HepG2 (cell line): ENCODE measurements around the gene KMT2B. TPM values are rescaled to one million over a fixed set of nuclear protein-coding genes. Genes with fewer than 3 reads are reported as not detected.
A peak's percentile ranks its signal among the peaks of the same experiment; 100 is the strongest.

Experiments used
- FOSL2 ChIP-seq: sonication (generic); formaldehyde crosslinking; IDR thresholded peaks from 2 replicates; pipeline ENCODE4 v1.4.0; 2020; ENCODE audit warnings: missing genetic modification reagents
- MBNL3 ChIP-seq: fragments of 250-450 bp; sonication (Bioruptor Pico); conservative IDR thresholded peaks from 2 replicates; pipeline ENCODE4 v1.8.0; 2022; ENCODE audit warnings: mild to moderate bottlenecking, inconsistent platforms
- NR2F2 ChIP-seq: IDR thresholded peaks from 2 replicates; pipeline ENCODE4 v1.6.1; 2012; ENCODE audit warnings: low read depth, inconsistent platforms, borderline replicate concordance
- RFX3 ChIP-seq: IDR thresholded peaks from 2 replicates; pipeline ENCODE4 v1.6.1; 2016; ENCODE audit warnings: missing biosample characterization, missing genetic modification reagents
- XRCC5 ChIP-seq: fragments of 200-400 bp; formaldehyde crosslinking; optimal IDR thresholded peaks from 2 replicates; pipeline ENCODE3; 2017; ENCODE audit warnings: mild to moderate bottlenecking, low read length
- ZFP36L2 ChIP-seq: sonication (generic); formaldehyde crosslinking; IDR thresholded peaks from 2 replicates; pipeline ENCODE4 v1.4.0; 2020; ENCODE audit warnings: missing genetic modification reagents
- ZFP37 ChIP-seq: sonication (generic); formaldehyde crosslinking; IDR thresholded peaks from 2 replicates; pipeline ENCODE4 v1.4.0; 2020; ENCODE audit warnings: missing genetic modification reagents, borderline replicate concordance
- ZKSCAN5 ChIP-seq: sonication (generic); formaldehyde crosslinking; IDR thresholded peaks from 2 replicates; pipeline ENCODE4 v1.5.1; 2020; ENCODE audit warnings: mild to moderate bottlenecking, missing genetic modification reagents
- ZNF3 ChIP-seq: IDR thresholded peaks from 2 replicates; pipeline ENCODE4 v1.7.0; 2017; ENCODE audit warnings: inconsistent platforms
- ZNF674 ChIP-seq: sonication (generic); formaldehyde crosslinking; IDR thresholded peaks from 2 replicates; pipeline ENCODE4 v1.5.0; 2020; ENCODE audit warnings: low read depth, mild to moderate bottlenecking, missing genetic modification reagents
- ZNF709 ChIP-seq: sonication (generic); formaldehyde crosslinking; IDR thresholded peaks from 2 replicates; pipeline ENCODE4 v1.5.0; 2020; ENCODE audit warnings: mild to moderate bottlenecking, missing genetic modification reagents
- ZNF878 ChIP-seq: sonication (generic); formaldehyde crosslinking; IDR thresholded peaks from 2 replicates; pipeline ENCODE4 v1.8.1; 2023; ENCODE audit warnings: mild to moderate bottlenecking, missing genetic modification reagents, moderate library complexity
- ZSCAN31 ChIP-seq: sonication (generic); formaldehyde crosslinking; IDR thresholded peaks from 2 replicates; pipeline ENCODE4 v1.5.0; 2020; ENCODE audit warnings: low read depth, mild to moderate bottlenecking, missing genetic modification reagents
- polyA plus RNA-seq, 8 experiments: library from polyadenylated mRNA; depleted of rRNA in 3 of 8; stranded (reverse) in 7 of 8; unstranded in 1 of 8; fragments of >200 nt; fragmentation: Illumina TruSeq in 4 of 8; extraction: Trizol in 4 of 8; gene quantifications; 2 replicates each; pipeline versions ENCODE4 v1.2.1 to v1.2.3, GENCODE V29; 2011 to 2016; ENCODE audit warnings: low read depth in 4 of 8, missing spikeins in 1 of 8, mixed read lengths in 1 of 8; ENCODE audit not compliant: insufficient read depth in 1 of 8
- total RNA-seq, 5 experiments: library from RNA; depleted of rRNA; stranded (reverse); fragments of >200 nt; fragmentation: Illumina TruSeq; extraction: Trizol; gene quantifications; 2 replicates each; pipeline ENCODE4 v1.2.3, GENCODE V29; 2016; ENCODE audit warnings: low read depth in 1 of 5
- TF ChIP-seq, protein P1 (sequence below): sonication (generic); formaldehyde crosslinking; IDR thresholded peaks from 2 replicates; pipeline ENCODE4 v1.5.0; 2020; ENCODE audit warnings: mild to moderate bottlenecking, missing genetic modification reagents, borderline replicate concordance
- TF ChIP-seq, protein P2 (sequence below): sonication (generic); formaldehyde crosslinking; IDR thresholded peaks from 2 replicates; pipeline ENCODE4 v1.5.1; 2020; ENCODE audit warnings: missing genetic modification reagents, mild to moderate bottlenecking, borderline replicate concordance
- TF ChIP-seq, protein P3 (sequence below): sonication (generic); formaldehyde crosslinking; IDR thresholded peaks from 2 replicates; pipeline ENCODE4 v1.4.0; 2020; ENCODE audit warnings: missing genetic modification reagents
- TF ChIP-seq, protein P4 (sequence below): sonication (generic); formaldehyde crosslinking; IDR thresholded peaks from 2 replicates; pipeline ENCODE4 v1.4.0; 2020; ENCODE audit warnings: missing genetic modification reagents
- TF ChIP-seq, protein P5 (sequence below): sonication (generic); formaldehyde crosslinking; IDR thresholded peaks from 2 replicates; pipeline ENCODE4 v1.8.0; 2022; ENCODE audit warnings: mild to moderate bottlenecking, missing genetic modification reagents

Gene KMT2B
- total and polyA plus RNA-seq, 2 of the 13 experiments (the other 11 are each of a cell fraction or from before 2014, with no cell fraction given), result 6.2 to 16.9 TPM

DNA sequence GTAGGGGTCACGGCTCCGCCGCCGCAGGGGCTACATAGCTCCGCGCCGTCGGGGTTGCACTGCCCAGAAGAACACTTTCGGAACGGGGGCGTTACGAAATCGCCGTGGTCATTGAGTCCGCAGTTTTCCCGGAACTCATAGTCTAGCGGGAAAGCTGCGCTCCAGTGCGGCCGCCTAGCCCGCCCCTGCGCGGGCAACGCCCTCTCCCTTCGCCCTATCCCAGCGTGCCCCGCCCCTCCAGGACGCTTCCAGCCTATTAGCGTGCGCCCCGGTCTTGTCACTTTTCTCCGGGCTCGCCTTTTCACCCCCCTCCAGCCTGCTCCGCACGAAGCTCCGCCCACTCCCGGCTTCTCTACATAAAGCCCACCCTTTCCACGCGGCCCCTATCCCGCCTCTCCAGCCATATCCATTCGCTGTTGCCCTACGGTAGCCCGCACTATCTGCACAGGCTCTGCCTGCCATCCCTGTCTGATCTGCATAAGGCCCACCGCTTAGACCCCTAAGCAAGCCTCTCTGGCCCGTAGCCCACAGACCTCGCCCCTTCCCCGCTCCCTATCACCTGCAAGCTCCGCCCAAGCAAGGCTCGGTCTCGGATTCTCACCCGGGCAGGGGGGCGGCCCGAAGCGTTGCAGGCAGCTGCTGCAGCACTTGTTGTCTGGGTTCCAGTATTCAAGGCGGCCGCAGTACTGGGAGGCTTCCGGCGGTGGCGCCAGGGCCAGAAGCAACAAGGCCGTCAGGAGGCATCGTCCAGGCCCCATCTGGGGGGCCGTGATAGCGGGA lies 22.8 kb downstream of the KMT2B start (continued):
- TF ChIP-seq, protein P1, sequence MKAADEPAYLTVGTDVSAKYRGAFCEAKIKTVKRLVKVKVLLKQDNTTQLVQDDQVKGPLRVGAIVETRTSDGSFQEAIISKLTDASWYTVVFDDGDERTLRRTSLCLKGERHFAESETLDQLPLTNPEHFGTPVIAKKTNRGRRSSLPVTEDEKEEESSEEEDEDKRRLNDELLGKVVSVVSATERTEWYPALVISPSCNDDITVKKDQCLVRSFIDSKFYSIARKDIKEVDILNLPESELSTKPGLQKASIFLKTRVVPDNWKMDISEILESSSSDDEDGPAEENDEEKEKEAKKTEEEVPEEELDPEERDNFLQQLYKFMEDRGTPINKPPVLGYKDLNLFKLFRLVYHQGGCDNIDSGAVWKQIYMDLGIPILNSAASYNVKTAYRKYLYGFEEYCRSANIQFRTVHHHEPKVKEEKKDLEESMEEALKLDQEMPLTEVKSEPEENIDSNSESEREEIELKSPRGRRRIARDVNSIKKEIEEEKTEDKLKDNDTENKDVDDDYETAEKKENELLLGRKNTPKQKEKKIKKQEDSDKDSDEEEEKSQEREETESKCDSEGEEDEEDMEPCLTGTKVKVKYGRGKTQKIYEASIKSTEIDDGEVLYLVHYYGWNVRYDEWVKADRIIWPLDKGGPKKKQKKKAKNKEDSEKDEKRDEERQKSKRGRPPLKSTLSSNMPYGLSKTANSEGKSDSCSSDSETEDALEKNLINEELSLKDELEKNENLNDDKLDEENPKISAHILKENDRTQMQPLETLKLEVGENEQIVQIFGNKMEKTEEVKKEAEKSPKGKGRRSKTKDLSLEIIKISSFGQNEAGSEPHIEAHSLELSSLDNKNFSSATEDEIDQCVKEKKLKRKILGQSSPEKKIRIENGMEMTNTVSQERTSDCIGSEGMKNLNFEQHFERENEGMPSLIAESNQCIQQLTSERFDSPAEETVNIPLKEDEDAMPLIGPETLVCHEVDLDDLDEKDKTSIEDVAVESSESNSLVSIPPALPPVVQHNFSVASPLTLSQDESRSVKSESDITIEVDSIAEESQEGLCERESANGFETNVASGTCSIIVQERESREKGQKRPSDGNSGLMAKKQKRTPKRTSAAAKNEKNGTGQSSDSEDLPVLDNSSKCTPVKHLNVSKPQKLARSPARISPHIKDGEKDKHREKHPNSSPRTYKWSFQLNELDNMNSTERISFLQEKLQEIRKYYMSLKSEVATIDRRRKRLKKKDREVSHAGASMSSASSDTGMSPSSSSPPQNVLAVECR (CRISPR knock-in tag), result peak; percentile 94
- TF ChIP-seq RFX3 (CRISPR knock-in tag), result no peak
- no peak for TF ChIP-seq ZKSCAN5 (CRISPR knock-in tag)
- no peak for TF ChIP-seq ZFP36L2
- TF ChIP-seq ZSCAN31, result peak; percentile 36; the same call in 1 of the 2 replicates
- 0 out of 2 replicates have a peak, but pooled peaks have one; percentile 76 for TF ChIP-seq ZNF709 (CRISPR knock-in tag)
- TF ChIP-seq FOSL2 (CRISPR knock-in tag), result peak; percentile 36
- TF ChIP-seq ZNF878 (CRISPR knock-in tag), result no peak; the same call in 1 of the 2 replicates
- TF ChIP-seq NR2F2, result peak; percentile 39; the same call in 1 of the 2 replicates
- TF ChIP-seq ZNF3, result no peak
- TF ChIP-seq, protein P2, sequence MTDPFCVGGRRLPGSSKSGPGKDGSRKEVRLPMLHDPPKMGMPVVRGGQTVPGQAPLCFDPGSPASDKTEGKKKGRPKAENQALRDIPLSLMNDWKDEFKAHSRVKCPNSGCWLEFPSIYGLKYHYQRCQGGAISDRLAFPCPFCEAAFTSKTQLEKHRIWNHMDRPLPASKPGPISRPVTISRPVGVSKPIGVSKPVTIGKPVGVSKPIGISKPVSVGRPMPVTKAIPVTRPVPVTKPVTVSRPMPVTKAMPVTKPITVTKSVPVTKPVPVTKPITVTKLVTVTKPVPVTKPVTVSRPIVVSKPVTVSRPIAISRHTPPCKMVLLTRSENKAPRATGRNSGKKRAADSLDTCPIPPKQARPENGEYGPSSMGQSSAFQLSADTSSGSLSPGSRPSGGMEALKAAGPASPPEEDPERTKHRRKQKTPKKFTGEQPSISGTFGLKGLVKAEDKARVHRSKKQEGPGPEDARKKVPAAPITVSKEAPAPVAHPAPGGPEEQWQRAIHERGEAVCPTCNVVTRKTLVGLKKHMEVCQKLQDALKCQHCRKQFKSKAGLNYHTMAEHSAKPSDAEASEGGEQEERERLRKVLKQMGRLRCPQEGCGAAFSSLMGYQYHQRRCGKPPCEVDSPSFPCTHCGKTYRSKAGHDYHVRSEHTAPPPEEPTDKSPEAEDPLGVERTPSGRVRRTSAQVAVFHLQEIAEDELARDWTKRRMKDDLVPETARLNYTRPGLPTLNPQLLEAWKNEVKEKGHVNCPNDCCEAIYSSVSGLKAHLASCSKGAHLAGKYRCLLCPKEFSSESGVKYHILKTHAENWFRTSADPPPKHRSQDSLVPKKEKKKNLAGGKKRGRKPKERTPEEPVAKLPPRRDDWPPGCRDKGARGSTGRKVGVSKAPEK (CRISPR knock-in tag), result no peak
- no peak for TF ChIP-seq MBNL3 (CRISPR knock-in tag)
- TF ChIP-seq, protein P3, sequence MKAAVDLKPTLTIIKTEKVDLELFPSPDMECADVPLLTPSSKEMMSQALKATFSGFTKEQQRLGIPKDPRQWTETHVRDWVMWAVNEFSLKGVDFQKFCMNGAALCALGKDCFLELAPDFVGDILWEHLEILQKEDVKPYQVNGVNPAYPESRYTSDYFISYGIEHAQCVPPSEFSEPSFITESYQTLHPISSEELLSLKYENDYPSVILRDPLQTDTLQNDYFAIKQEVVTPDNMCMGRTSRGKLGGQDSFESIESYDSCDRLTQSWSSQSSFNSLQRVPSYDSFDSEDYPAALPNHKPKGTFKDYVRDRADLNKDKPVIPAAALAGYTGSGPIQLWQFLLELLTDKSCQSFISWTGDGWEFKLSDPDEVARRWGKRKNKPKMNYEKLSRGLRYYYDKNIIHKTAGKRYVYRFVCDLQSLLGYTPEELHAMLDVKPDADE (CRISPR knock-in tag), result no peak
- TF ChIP-seq XRCC5, result peak; percentile 44
- TF ChIP-seq ZNF674, result no peak
- no peak for TF ChIP-seq ZFP37
- TF ChIP-seq, protein P4, sequence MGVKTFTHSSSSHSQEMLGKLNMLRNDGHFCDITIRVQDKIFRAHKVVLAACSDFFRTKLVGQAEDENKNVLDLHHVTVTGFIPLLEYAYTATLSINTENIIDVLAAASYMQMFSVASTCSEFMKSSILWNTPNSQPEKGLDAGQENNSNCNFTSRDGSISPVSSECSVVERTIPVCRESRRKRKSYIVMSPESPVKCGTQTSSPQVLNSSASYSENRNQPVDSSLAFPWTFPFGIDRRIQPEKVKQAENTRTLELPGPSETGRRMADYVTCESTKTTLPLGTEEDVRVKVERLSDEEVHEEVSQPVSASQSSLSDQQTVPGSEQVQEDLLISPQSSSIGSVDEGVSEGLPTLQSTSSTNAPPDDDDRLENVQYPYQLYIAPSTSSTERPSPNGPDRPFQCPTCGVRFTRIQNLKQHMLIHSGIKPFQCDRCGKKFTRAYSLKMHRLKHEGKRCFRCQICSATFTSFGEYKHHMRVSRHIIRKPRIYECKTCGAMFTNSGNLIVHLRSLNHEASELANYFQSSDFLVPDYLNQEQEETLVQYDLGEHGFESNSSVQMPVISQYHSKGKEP (CRISPR knock-in tag), result 0 out of 2 replicates have a peak, but pooled peaks have one; percentile 47
- TF ChIP-seq, protein P5, sequence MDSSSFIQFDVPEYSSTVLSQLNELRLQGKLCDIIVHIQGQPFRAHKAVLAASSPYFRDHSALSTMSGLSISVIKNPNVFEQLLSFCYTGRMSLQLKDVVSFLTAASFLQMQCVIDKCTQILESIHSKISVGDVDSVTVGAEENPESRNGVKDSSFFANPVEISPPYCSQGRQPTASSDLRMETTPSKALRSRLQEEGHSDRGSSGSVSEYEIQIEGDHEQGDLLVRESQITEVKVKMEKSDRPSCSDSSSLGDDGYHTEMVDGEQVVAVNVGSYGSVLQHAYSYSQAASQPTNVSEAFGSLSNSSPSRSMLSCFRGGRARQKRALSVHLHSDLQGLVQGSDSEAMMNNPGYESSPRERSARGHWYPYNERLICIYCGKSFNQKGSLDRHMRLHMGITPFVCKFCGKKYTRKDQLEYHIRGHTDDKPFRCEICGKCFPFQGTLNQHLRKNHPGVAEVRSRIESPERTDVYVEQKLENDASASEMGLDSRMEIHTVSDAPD (CRISPR knock-in tag), result no peak
